Muscle of arm (tissue), 12 donors: ENCODE results near the gene STRBP. TPM values are rescaled to one million over a fixed set of nuclear protein-coding genes. Genes with fewer than 3 reads are reported as not detected.

Experiments
- polyA plus RNA-seq, 12 donors: library from polyadenylated mRNA; unstranded; fragments of 120-200 nt; gene quantifications; one replicate each; pipeline ENCODE4 v1.2.1, GENCODE V29; 2013; ENCODE audit not compliant: insufficient read length in 12 of 12

The STRBP gene
- polyA plus RNA-seq, 12 donors = 8.1 to 19.6 (median 10.4) TPM; not detected in 1

Other genes starting within 250 kb of the STRBP start
- under 1 TPM in 7 of 12 donors, not detected in 5; 0.14 to 0.77 (median 0.33) TPM for gene GPR21, start 234.9 kb downstream of the STRBP start, polyA plus RNA-seq
- gene CRB2, start 87.6 kb upstream of the STRBP start, polyA plus RNA-seq = under 1 TPM in 10 of 12 donors, not detected in 2; 0.08 to 0.29 (median 0.11) TPM